ENCODE measurements around the gene FCER1A. TPM values are rescaled to one million over a fixed set of nuclear protein-coding genes. Genes with fewer than 3 reads are reported as not detected.

Gene FCER1A
- total RNA-seq, 1 experiment from 2014 or later: not detected

- no peak overlapping the region for H3K27ac Mint-ChIP-seq
- no peaks in the 10 kb centered on the region for H4K20me1 ChIP-seq (ENCODE audit: control insufficient read depth, insufficient read depth, insufficient read length)
- peaks cover 0 to 8% (median 0%) of the 10 kb centered on the region in 3 experiments; a peak in 2 of 7 replicates for H3K36me3 Mint-ChIP-seq (ENCODE audit: insufficient read depth in 1 of 3, low read depth in 3 of 3)
- no peak overlapping the region for H3K56ac ChIP-seq (ENCODE audit: insufficient read length, low read depth, low read length)
- H2AFZ ChIP-seq (ENCODE audit: low read length): no peak overlapping the region
- no peak overlapping the region for H2BK20ac ChIP-seq (ENCODE audit: low read depth, low read length, poor library complexity, severe bottlenecking)
- no peaks in the 10 kb centered on the region for H3K79me1 ChIP-seq (ENCODE audit: insufficient read depth, low read depth, low read length, poor library complexity, severe bottlenecking)
- H3K14ac ChIP-seq (ENCODE audit: insufficient read depth, low read length): no peak overlapping the region
- H3K4ac ChIP-seq (ENCODE audit: low read depth, low read length): no peak overlapping the region
- H2BK12ac ChIP-seq (ENCODE audit: insufficient read length, low read depth, low read length): no peak overlapping the region
- no peaks in the 10 kb centered on the region for H3K27me3 ChIP-seq (ENCODE audit: insufficient read depth, low read length)
- H3K23me2 ChIP-seq (ENCODE audit: insufficient read length, low read depth, low read length, poor library complexity, severe bottlenecking): no peaks in the 10 kb centered on the region
- no peaks in the 10 kb centered on the region for H3K4me1 Mint-ChIP-seq
- no peak overlapping the region for H3T11ph ChIP-seq (ENCODE audit: low read length)
- no peak overlapping the region for H3K9ac ChIP-seq (ENCODE audit: extremely low read depth, insufficient read length, low read length)
- no peak overlapping the region for H4K5ac ChIP-seq (ENCODE audit: insufficient read length, low read depth, low read length)
- no peaks in the 10 kb centered on the region; the same call in none of the 2 replicates for H3K27me3 Mint-ChIP-seq (ENCODE audit: low read depth)
- H2BK15ac ChIP-seq (ENCODE audit: low read depth, low read length): no peak overlapping the region
- H3K9me3 ChIP-seq (ENCODE audit: control insufficient read depth, low read depth, low read length): no peaks in the 10 kb centered on the region
- no peak for DNase-seq
- H2BK5ac ChIP-seq (ENCODE audit: insufficient read length, low read length): no peak overlapping the region
- H3K4me2 ChIP-seq (ENCODE audit: insufficient read depth, insufficient read length, low read length): no peak overlapping the region
- WGBS (ENCODE audit: extremely low coverage, insufficient read length, low lambda C conversion rate): no CpG with 5 or more reads among the region's 2 CpGs
- no peak overlapping the region for H2BK120ac ChIP-seq (ENCODE audit: low read depth, low read length, poor library complexity, severe bottlenecking)
- no peak overlapping the region for H3K18ac ChIP-seq (ENCODE audit: insufficient read length, low read depth, low read length)
- H2AK5ac ChIP-seq (ENCODE audit: insufficient read length, low read length): no peak overlapping the region
- H3K9me3 Mint-ChIP-seq: peaks cover 0 to 6% of the 10 kb centered on the region in 2 experiments; a peak in 3 of 5 replicates
- no peak overlapping the region for H4K8ac ChIP-seq (replicated peaks; ENCODE audit: insufficient read length, low read depth, low read length)
- no peaks in the 10 kb centered on the region for H3K79me2 ChIP-seq (ENCODE audit: insufficient read depth, low read length)
- no peaks in the 10 kb centered on the region for H3K4me1 ChIP-seq (ENCODE audit: insufficient read depth, low read length)
- H3K27ac ChIP-seq (ENCODE audit: insufficient read length, low read depth, low read length): no peak overlapping the region
- no peak overlapping the region for H4K91ac ChIP-seq (ENCODE audit: insufficient read length, low read depth, low read length)
- H3K4me3 Mint-ChIP-seq: no peak overlapping the region
- no peak overlapping the region for H3K23ac ChIP-seq (ENCODE audit: insufficient read length, low read depth, low read length)
- TF ChIP-seq CTCF (conservative IDR thresholded peaks at IDR 0.05): no peak
These were observed 40.2 kb upstream of the FCER1A start for GRCh38 chr1:159261721-159262494.

Data from H9 (cell line).